GM21381 (cell line): Measurements from ENCODE around the gene ZRANB3.
"Not testable (repeated sequence)": the region's sequence is repeated elsewhere in the genome, so short reads cannot be mapped to it uniquely, and the experiment has no call there.

Experiments
- ATAC-seq: cut with Tn5 transposase; IDR thresholded peaks from one replicate; pipeline ENCODE4 v1.9.1; 2021; ENCODE audit warnings: mild to moderate bottlenecking, moderate library complexity; ENCODE audit not compliant: unreplicated experiment

ZRANB3 gene

GRCh38 chr2:135490376-135490775, 40.6 kb downstream of the ZRANB3 start:
- ATAC-seq, result no peak

GRCh38 chr2:135485441-135485840, 45.6 kb downstream of the ZRANB3 start:
- no peak for ATAC-seq

GRCh38 chr2:135475128-135475527, 55.9 kb downstream of the ZRANB3 start:
- ATAC-seq, result no peak

DNA sequence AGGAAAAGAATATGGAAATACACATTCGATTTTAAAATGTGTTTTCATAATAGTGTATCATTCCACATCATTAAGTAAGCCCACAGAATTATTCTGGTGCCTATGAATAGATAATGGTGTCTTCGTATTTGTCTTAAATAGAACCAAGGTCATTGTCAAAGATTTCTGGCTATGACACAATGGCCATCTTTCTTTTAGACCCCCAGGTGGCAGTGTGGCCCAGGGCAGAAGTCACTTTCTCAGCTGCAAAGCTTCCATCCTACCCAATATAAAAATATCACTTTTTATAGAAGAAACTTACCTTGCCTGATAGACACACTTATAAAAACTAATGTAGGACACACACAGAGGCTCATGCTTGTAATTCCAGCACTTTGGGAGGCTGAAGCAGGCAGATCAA, 57.5 kb downstream of the ZRANB3 start:
- ATAC-seq, result no peak

DNA sequence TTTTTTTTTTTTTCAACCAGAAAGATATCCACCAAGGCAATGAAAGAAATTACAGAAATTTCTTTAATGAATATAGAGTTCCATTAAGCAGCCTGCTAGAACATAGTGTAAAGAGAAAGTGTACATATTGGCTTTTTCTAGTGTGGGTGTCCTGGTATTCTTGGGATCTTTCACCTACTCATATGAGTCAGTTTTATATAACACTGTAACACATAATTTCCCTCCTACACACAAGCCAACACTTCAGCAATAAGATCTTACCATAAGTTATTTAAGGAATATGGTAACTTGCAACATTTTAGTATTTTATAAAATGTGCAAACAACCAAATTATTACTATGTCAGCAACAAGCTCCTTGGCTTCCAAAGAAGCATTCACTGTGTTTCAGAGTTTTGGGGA, 59.9 kb downstream of the ZRANB3 start:
- ATAC-seq, result no peak

GRCh38 chr2:135457279-135457678, 73.7 kb downstream of the ZRANB3 start:
- no peak for ATAC-seq

DNA sequence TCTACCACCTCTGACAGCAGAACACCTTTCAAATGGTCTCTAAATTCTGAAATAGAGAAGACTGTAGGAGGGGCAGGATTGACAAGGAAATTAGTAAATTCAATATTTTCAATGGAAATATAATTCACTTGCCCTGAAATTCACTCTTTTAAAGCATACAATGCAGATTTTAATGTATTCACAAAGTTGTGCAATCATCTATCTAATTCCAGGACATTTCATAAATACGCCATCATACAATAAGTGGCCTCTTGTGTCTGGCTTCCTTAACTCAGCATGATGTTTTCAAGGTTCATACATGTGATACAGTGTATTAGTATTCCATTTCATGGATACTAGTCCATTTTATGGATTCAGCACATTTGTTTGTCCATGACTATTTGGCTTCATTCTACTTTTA, 74.2 kb downstream of the ZRANB3 start:
- ATAC-seq, result no peak

DNA sequence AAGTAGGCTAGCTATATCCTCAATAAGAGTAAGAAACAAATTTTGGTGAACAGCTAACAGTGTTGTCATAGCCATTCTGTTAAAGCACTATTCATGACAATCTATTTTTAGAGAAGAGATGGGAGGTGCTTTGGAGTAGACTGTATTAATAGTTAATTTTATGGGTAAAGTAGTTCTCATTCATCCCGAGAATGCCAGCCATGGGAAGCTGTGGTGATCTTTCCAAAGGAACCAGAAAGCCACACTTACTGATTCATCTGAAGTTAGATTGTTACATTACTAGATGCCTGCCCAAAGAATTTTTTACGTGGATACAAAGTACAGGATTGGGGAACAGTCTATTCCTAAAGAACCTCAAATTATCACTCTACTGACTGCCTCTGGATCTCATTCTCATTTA, 74.6 kb downstream of the ZRANB3 start:
- no peak for ATAC-seq

GRCh38 chr2:135454608-135455007, 76.4 kb downstream of the ZRANB3 start:
- no peak for ATAC-seq

- ATAC-seq, result not testable (repeated sequence)
Measured at GRCh38 chr2:135453027-135453426, 78.0 kb downstream of the ZRANB3 start.

- no peak for ATAC-seq
Measured at GRCh38 chr2:135451966-135452365, 79.1 kb downstream of the ZRANB3 start.

GRCh38 chr2:135443013-135443412, 88.0 kb downstream of the ZRANB3 start:
- not testable (repeated sequence) for ATAC-seq

- ATAC-seq, result not testable (repeated sequence)
Measured at GRCh38 chr2:135435155-135435554, 95.9 kb downstream of the ZRANB3 start.

DNA sequence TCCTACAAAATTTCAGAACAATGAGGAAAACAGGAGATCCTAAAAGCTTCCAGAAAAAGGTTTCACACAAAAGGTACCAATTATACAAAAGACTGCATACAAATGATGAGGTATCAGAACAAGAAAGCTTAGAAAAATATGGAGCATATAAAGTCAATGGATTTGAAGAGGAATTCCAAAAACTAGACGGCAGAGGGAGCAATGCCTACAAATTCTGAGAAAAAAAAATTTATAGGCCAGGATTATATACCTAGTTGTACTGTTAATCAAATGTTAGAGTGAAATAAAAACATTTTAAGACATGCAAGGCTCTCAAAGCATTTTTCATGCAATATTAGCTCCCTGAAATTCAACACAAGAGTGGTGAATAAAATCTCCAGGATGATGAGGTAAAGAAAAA, 106.2 kb downstream of the ZRANB3 start:
- ATAC-seq, result no peak

DNA sequence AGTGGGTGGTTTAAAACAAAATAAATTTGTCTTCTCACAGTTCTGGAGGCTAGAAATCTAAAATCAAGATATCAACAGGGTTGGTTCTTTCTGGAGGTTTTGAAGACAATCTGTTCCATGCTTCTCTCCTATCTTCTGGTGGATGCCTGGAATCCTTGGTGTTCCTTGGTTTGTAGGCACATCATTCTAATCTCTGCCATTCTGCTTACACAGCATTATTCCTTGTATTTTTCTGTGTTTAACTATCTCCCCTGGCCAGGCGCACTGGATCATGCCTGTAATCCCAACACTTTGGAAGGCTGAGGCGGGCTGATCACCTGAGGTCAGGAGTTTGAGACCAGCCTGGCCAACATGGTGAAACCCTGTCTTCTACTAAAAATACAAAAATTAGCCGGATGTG, 108.1 kb downstream of the ZRANB3 start:
- ATAC-seq, result no peak

- ATAC-seq, result no peak
Measured at GRCh38 chr2:135411646-135412045, 119.4 kb downstream of the ZRANB3 start.

DNA sequence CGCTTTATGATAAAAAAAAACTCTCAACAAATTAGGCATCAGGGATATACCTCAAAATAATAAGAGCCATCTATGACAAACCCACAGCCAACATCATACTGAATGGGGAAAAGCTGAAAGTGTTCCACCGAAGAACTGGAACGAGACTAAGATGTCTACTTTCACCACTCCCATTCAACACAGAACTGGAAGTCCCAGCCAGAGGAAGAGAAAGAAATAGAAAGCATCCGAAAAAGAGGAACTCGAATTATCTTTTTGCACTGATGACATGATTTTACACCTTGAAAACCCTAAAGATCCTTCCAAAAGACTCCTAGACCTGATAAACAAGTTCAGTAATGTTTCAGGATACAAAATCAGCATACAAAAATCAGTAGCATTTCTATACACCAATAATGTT, 121.6 kb downstream of the ZRANB3 start:
- no peak for ATAC-seq

GRCh38 chr2:135396259-135396658, 134.8 kb downstream of the ZRANB3 start:
- not testable (repeated sequence) for ATAC-seq

GRCh38 chr2:135386993-135387392, 144.0 kb downstream of the ZRANB3 start:
- no peak for ATAC-seq

DNA sequence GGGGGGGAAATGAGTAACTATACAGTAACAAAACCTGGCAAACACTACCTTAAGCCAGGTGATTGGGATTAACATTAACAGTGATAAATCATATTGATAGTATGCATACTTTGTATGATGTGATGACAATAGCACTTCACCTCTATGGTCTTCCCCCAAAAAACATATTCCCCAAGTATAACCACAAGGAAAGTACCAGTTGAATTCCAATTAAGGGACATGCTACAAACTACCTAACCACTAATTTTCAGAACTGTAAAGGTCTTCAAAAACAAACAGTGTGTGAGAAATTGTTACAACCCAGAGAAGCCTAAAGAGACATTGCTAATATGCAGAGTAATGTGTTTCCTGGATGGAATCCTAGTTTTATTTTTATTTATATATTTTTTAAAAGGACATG, 152.4 kb downstream of the ZRANB3 start:
- ATAC-seq, result no peak

GRCh38 chr2:135373702-135374101, 157.3 kb downstream of the ZRANB3 start:
- no peak for ATAC-seq

- ATAC-seq, result no peak
Measured at GRCh38 chr2:135349941-135350340, 181.1 kb downstream of the ZRANB3 start.

- ATAC-seq, result not testable (repeated sequence)
Measured at GRCh38 chr2:135348096-135348704, 182.8 kb downstream of the ZRANB3 start.
